GM18517 (cell line): ENCODE data around the gene LEP.
"Not testable (repeated sequence)": the region's sequence is repeated elsewhere in the genome, so short reads cannot be mapped to it uniquely, and the experiment has no call there.

Experiments used
- ATAC-seq: cut with Tn5 transposase; IDR thresholded peaks from one replicate; pipeline ENCODE4 v1.9.1; 2021; ENCODE audit warnings: mild to moderate bottlenecking, moderate library complexity; ENCODE audit not compliant: unreplicated experiment

Gene LEP

DNA sequence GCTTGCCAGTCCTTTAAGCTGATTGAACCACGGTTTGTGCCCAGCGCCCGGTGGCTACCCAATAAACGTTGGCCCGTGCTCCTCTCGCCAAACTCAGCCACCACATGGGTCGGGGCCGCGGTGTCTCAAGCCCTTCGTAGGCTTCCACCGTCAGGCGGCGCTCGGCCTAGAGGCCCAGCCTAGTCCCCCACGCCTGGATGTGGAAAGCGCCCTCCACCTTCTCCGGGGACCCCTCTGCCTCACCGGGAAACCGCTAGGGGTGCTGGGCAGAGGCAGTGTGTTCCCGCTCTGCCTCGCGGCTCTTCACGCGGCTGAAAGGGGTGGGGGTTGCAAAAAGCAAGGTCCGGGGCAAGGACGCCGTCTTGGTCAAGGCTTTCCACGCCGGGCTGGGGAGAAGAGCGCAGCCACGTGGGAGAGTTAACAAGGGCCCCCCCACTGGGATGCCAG lies 29.8 kb downstream of the LEP start:
- no peak for ATAC-seq

DNA sequence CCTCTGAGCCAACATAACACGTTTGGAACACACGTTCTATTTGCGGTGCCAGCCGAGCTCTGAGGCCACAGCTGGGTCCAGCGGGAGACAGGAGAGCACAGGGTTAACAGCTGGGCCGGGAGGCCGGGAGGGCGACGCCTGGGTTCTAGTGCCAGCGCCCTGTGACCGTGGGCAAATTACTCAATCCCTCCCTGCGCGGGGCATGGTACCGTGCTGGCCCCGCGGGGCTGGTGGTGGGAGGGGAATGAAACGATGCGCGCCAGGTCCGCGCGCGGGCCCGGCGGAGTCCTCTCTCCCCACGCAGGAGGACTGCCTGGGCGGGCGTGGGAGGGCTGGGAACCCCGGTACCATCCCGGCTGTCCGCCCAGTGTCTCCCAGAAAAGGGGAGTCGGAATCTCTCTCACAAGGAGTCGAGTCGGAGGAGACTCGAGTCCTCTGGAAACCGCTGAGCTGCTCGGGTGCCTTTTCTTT lies 30.4 kb downstream of the LEP start:
- no peak for ATAC-seq

DNA sequence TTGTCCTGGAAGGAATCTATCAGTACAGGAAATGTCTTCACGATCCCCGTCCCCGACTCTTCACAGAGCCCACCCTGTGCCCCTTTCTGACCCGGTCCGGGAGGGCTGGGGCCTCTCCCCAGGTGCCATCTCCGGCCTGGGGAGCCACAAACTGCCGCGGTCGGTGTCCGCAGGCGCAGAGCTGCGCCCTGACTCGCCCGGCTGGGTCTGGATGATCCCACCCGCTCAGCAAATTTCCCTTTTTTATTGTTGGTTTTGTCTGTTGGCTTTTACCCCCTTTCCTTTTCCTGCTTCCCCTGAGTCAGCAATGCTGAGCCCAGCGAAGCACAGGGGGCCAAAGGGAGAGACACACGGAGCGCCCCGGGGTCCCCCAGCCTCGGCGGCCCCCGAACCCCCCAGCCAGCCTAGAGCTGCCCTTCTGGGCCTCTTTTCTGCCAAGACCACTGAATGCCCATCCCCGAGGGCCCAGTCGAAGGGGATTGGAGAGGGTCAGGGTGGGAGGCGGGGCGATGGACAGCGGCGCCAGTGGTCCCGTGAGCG lies 30.9 kb downstream of the LEP start:
- ATAC-seq: no peak

DNA sequence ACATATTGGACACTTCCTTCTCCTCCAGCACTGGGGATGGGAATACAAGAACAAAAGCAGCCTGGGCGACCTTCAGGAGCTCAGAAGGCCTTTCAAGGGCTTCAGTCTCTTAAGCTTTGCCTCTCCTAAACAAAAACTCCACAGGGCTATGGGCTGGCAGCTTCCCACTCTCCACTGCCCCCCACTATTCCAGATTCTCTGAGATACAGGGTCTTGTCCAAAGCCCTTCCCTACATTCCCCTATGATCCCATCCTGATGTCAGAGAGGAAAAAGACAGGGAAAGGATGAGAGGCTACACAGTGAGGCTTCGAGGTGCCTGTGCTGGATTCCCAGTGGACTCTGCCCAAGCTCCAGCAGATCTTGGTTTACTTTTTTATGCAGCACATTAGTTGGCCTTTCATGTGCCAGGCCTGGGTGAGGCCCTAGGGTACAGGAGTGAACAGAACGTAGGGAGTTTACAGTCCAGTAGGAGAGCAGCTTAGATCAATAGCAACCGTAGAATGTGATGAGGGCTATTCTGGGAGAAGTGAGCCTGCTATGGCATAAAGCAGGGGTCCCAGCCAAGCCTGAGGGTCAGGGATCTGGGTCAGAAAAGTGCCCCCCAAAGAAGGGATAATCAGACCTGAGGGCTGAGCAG lies 33.3 kb downstream of the LEP start:
- no peak for ATAC-seq

- no peak for ATAC-seq
These were observed 34.0 kb downstream of the LEP start for GRCh38 chr7:128274884-128275603.

DNA sequence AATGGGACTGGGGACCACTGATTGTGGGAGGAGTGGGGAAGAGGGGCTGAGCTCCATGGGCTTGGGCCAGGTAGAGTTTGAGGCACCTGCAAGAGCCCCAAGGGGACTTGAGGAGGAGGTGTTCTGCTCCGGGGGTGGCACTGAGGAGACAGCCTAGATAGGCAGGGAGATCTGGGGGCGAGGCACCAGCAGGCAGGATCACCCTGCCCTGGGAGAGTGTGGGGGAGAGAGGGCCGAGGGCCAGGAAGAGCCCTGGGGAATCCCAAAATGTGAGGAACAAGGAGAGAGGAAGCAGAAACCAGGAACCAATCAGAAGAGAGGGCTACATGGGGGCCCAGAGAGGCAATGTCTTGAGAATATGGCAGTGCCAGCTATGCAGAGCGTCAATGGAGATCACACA lies 34.6 kb downstream of the LEP start:
- ATAC-seq: no peak

DNA sequence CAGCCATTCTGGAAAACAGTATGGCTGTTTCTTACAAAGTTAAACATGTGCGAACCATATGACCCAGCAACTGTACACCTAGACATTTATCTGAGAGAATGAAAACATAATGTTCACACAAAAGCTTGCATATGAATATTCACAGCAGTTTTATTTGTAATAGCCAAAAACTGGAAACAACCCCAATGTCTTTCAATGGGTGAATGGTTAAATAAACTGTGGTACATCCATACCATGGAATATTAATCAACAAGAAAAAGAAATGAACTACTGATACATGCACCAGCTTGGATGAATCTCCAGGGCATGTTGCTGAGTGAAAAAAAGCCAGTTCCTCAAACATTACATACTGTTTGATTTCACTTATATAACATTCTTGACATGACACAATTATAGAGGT lies 37.3 kb downstream of the LEP start:
- no peak for ATAC-seq

- no peak for ATAC-seq
These were observed 38.1 kb downstream of the LEP start for GRCh38 chr7:128279124-128279713.

DNA sequence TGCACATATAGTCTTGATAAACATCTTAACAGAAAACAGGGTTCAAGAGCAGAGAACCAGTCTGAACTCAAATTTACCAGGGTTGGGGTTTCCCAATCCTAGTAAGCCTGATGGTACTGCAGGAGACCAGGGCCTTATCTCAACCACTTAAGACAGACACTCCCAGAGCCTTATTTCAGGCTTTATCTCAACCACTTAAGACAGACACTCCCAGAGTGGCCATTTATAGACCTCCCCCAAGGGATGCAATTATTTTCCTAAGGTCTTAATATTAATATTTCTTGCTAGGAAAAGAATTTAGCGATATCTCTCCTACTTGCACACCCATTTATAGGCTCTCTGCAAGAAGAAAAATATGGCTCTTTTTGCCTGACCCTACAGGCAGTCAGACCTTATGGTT lies 39.4 kb downstream of the LEP start:
- not testable (repeated sequence) for ATAC-seq

DNA sequence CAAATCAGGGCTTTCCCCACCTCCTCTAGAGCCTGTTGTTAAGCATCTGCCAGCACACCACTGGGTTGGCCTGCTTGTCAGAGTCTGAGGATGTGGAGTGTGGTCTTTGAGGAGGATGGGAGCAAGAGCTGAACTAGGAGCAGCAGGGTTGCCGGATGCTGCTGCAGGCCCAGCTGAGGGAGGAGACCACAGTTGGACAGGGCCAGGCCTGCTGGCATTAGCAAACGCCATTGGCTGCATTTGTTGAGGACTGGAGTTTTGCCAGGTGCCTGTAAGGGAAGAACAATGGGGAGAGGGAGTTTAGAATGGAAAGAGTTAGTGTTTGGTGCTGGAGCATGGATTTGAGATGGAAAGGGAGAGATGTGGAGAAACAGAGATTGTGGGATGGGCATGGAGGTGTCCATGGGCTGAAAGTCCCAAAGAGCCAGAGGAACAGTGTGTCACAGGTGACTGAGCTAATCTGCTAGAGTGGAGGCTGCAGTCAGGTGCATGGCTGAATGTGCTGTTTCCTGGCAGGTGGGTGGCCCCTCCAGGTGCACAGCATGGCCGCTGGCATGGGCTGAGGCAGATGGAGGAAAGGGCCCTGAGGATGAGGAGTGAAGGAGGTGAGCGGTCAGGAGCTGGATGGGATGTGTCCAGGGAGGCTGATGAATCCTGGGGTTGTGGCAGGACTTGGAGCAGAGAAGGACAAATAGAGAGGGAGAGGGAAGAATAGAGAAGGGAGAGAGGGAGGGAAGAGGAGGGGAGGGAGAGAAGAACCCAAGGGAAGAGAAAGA lies 40.7 kb downstream of the LEP start:
- ATAC-seq: no peak

DNA sequence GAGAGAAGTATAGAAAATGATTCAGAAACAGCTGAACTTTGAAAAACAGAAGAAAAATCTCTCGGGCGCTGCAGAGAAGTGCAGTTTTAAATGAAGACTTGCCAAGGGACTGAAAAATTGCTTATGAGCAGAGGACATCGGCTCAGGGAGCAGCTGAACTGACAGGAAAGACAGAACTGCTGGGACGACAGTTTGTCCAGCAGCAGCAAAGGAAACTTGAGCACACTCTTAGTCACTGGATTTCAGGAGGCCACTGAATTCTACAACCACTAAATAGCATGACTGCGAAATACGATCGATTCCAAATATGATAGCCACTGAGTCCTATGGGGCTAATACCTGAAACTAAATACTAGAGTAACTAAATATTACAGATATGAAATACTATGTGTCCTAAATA lies 43.0 kb downstream of the LEP start:
- no peak for ATAC-seq

- no peak for ATAC-seq
These were observed 46.5 kb downstream of the LEP start for GRCh38 chr7:128287556-128287955.

DNA sequence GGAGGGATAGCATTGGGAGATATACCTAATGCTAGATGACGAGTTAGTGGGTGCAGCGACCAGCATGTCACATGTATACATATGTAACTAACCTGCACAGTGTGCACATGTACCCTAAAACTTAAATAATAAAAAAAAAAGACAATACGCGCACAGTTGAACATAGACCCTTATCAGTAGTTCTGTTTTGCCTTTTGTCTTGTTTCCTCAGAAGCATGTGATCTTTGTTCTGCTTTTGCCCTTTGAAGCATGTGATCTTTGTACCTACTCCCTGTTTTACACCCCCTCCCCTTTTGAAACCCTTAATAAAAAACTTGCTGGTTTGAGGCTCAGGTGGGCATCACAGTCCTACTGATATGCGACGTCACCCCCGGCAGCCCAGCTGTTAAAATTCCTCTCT lies 56.9 kb downstream of the LEP start:
- ATAC-seq: not testable (repeated sequence)

DNA sequence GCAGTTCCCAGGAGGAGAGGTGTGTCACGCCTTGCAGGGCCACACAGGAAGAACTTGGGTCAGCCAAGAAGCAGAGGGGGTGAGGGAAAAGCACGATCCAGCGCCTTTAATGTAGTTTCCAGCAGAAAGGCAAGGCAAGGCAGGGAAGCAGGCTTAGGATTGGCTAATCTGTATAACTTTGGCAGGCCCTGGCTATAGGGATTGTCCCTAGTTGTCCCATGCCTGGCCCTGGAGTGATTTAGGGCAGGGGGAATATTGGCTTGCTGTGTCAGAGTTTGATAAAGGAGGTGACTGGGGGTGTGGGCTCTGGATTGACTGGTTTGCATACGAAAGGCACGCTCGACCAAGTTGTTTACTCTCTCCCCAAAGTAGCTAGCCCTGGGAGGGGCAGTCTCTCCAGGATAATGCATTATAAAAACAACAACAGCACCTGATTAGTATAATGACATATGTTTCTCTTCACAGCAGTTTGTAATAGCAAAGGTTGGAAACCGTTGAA lies 58.1 kb downstream of the LEP start:
- ATAC-seq: no peak

- no peak for ATAC-seq
These were observed 61.1 kb downstream of the LEP start for GRCh38 chr7:128302139-128302538.

DNA sequence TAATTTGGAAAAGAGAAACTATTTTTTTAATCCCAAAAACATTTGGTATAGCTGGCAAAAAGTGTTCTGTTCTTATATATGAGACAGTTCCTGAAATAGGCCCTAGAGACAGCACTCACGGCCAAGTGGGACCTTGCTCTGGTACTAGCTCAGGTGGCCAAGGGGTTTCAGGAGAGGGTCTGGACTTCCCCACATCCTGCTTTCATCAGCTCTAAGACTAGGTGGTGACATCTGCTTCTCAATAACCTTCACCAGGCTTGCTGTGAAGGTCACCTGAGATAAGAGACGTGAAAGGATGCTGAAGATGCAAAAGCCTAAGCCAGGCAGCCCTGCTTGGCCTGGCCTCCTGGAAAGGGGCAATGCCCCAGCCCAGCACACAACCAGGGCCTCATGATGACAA lies 62.1 kb downstream of the LEP start:
- no peak for ATAC-seq

DNA sequence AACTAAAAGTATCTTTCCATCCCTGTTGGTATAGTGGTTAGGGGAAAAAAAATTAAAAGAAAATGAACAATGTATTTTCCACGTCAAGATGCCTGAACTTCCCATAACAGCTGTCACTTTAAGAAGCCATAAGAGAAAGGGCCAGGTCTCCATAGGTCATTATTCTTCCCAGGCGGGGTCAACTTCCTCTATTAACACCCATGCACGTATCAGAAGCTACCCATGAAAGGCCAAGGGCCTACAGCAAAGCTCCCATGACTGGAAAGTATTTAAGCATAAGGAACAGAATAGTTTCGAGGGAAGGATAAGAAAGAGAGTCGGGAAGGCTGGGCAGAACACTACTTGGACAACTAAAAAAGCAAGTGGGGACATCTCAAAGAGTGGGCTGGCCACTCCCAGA lies 62.6 kb downstream of the LEP start:
- ATAC-seq: no peak

DNA sequence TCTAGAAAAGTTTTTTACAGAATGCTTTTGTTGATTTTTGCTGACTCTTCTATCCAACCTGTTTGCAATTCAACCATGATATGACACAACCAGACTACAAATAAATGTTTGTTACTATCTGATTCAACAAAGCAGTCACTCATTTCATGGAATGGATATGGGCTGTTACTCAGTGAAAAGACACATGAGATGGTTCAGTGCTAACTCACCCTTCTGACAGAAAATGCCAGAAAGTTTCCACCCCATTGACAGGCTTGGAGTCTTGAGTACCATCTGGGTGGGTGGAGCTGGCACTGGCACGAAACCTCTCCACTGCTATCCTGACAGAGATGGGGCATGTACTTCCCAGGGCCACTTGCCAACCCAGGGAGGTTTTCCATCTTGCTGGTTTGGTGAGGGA lies 63.1 kb downstream of the LEP start:
- ATAC-seq: no peak

GRCh38 chr7:128307061-128307460 lies 66.0 kb downstream of the LEP start:
- no peak for ATAC-seq
